Measurements from ENCODE around the gene AQR. TPM values are rescaled to one million over a fixed set of nuclear protein-coding genes. Genes with fewer than 3 reads are reported as not detected.

AQR gene
- total and polyA plus RNA-seq, 2 of the 13 experiments (the other 11 are each of a cell fraction or from before 2014, with no cell fraction given) = 18.7 to 31.3 TPM

GRCh38 chr15:34905047-34905446 is 64.5 kb downstream of the AQR start:
- Histone ChIP-seq H3K9ac (ENCODE audit: insufficient read depth, low read depth, low read length) (no peak overlapping the region), H3K27ac (ENCODE audit: extremely low read length, insufficient read depth, low read length) (no peak overlapping the region), H3K4me1 (ENCODE audit: insufficient read depth, low read length) (peaks cover 9% of the 10 kb centered on the region; the same call in 1 of the 2 replicates), H3K4me3 (replicated peaks in 1 of 3; ENCODE audit: insufficient read depth in 1 of 3, low read depth in 2 of 3, low read length in 3 of 3) (no peak overlapping the region), H4K20me1 (ENCODE audit: insufficient read depth, low read length) (no peaks in the 10 kb centered on the region), H3K27me3 (ENCODE audit: control insufficient read depth in 1 of 2, insufficient read depth in 2 of 2, low read length in 2 of 2) (no peaks in the 10 kb centered on the region; a peak in 1 of 5 replicates), H3K9me3 (ENCODE audit: low read length) (no peaks in the 10 kb centered on the region), H3K36me3 (replicated peaks in 1 of 2; ENCODE audit: control insufficient read depth in 1 of 2, insufficient read depth in 2 of 2, low read length in 2 of 2) (peaks cover 11 to 44% of the 10 kb centered on the region in 2 experiments), H3K79me2 (ENCODE audit: insufficient read depth, low read length) (no peaks in the 10 kb centered on the region), H2AFZ (ENCODE audit: low read length) (no peak overlapping the region), H3K4me2 (ENCODE audit: low read depth, low read length) (no peak overlapping the region)
- CTCF ChIA-PET (ENCODE audit: low intra/inter-chr PET ratio, low total read pairs) = no interaction called here
- TF ChIP-seq ZNF556 (CRISPR knock-in tag; IDR thresholded peaks at IDR 0.05; ENCODE audit: borderline replicate concordance) (no peak), KDM5B (CRISPR knock-in tag; IDR thresholded peaks at IDR 0.05; ENCODE audit: borderline replicate concordance) (no peak), GFI1 (CRISPR knock-in tag; IDR thresholded peaks at IDR 0.05; ENCODE audit: borderline replicate concordance) (no peak), ELF1 (CRISPR knock-in tag; IDR thresholded peaks at IDR 0.05) (no peak), E2F1 (CRISPR knock-in tag; IDR thresholded peaks at IDR 0.05) (no peak), ZNF549 (CRISPR knock-in tag; IDR thresholded peaks at IDR 0.05) (no peak), RORA (CRISPR knock-in tag; IDR thresholded peaks at IDR 0.05) (no peak), FOXK2 (IDR thresholded peaks at IDR 0.05) (no peak), ZFP91 (CRISPR knock-in tag; IDR thresholded peaks at IDR 0.05; ENCODE audit: borderline replicate concordance) (no peak), KMT2B (CRISPR knock-in tag; IDR thresholded peaks at IDR 0.05) (no peak), ADNP (CRISPR knock-in tag; IDR thresholded peaks at IDR 0.05) (no peak)
- no peak for ATAC-seq
- 77% methylated on average over 1 of the region's 1 CpG for WGBS (ENCODE audit: low lambda C conversion rate)
- no TSS peak for BruUV-seq (replicated peaks)
- intact Hi-C loops (cut with micrococcal nuclease; ENCODE audit: unreplicated experiment) (no loop called here), in situ Hi-C loops (cut with HindIII; ENCODE audit: extremely low pct_ligation_motif_present, low pct_unique_long_range_greater_than_20kb) (no loop called here)
- POLR2A ChIA-PET = no interaction called here
- DNase-seq (ENCODE audit: low spot score) = no peak
- no peak for FAIRE-seq
